ENCODE data around the gene TMEM123.

Gene TMEM123

GRCh38 chr11:102419181-102419580 is 33.4 kb downstream of the TMEM123 start:
- DNase-seq, result no peak
- H3K4me3 Mint-ChIP-seq, result no peak overlapping the region
- peaks cover 16% of the 10 kb centered on the region in 2 donors for H3K9me3 Mint-ChIP-seq
- H3K36me3 Mint-ChIP-seq, result peaks cover 51 to 83% of the 10 kb centered on the region in 2 donors
- ATAC-seq (replicated peaks), result no peak
- H3K27ac Mint-ChIP-seq, result no peak overlapping the region
- no peaks in the 10 kb centered on the region for H3K27me3 Mint-ChIP-seq
- H3K4me1 Mint-ChIP-seq, result peaks cover 46 to 83% of the 10 kb centered on the region in 2 donors

- no peak for DNase-seq
- peak in 1 of 2 donors; percentile 38 for ATAC-seq (replicated peaks)
- Mint-ChIP-seq H3K9me3 (peaks cover 16% of the 10 kb centered on the region in 2 donors), H3K27me3 (no peaks in the 10 kb centered on the region), H3K36me3 (peaks cover 58 to 75% of the 10 kb centered on the region in 2 donors), H3K4me1 (peaks cover 43 to 80% of the 10 kb centered on the region in 2 donors), H3K27ac (no peak overlapping the region), H3K4me3 (peak overlapping the region in 1 of 2 donors; percentile 46)
These were observed 35.6 kb downstream of the TMEM123 start for GRCh38 chr11:102416976-102417375.

- peaks cover 16% of the 10 kb centered on the region in 2 donors for H3K9me3 Mint-ChIP-seq
- peak overlapping the region; percentile 9 for H3K27ac Mint-ChIP-seq
- peaks cover 57 to 75% of the 10 kb centered on the region in 2 donors for H3K36me3 Mint-ChIP-seq
- peaks cover 39 to 81% of the 10 kb centered on the region in 2 donors for H3K4me1 Mint-ChIP-seq
- DNase-seq (no peak), ATAC-seq (replicated peaks) (no peak)
- H3K4me3 Mint-ChIP-seq, result peak overlapping the region in 1 of 2 donors; percentile 39
- H3K27me3 Mint-ChIP-seq, result no peaks in the 10 kb centered on the region
These were observed 37.2 kb downstream of the TMEM123 start for GRCh38 chr11:102415304-102415916.

- Mint-ChIP-seq H3K27me3 (no peaks in the 10 kb centered on the region), H3K4me3 (no peak overlapping the region), H3K4me1 (peaks cover 43 to 77% of the 10 kb centered on the region in 2 donors), H3K9me3 (peaks cover 16% of the 10 kb centered on the region in 2 donors), H3K36me3 (peaks cover 55 to 75% of the 10 kb centered on the region in 2 donors), H3K27ac (no peak overlapping the region)
- DNase-seq (no peak), ATAC-seq (replicated peaks) (no peak)
These were observed 38.0 kb downstream of the TMEM123 start for GRCh38 chr11:102414559-102414958.

- no peak overlapping the region for H3K27ac Mint-ChIP-seq
- peaks cover 13 to 16% of the 10 kb centered on the region in 2 donors for H3K9me3 Mint-ChIP-seq
- peaks cover 45 to 66% of the 10 kb centered on the region in 2 donors for H3K36me3 Mint-ChIP-seq
- H3K4me1 Mint-ChIP-seq, result peaks cover 43 to 73% of the 10 kb centered on the region in 2 donors
- DNase-seq (no peak), ATAC-seq (replicated peaks) (no peak)
- no peak overlapping the region for H3K4me3 Mint-ChIP-seq
- H3K27me3 Mint-ChIP-seq, result no peaks in the 10 kb centered on the region
These were observed 39.1 kb downstream of the TMEM123 start for GRCh38 chr11:102413497-102413896.

GRCh38 chr11:102411142-102411541 is 41.4 kb downstream of the TMEM123 start:
- ATAC-seq (replicated peaks) (no peak), DNase-seq (no peak)
- no peaks in the 10 kb centered on the region for H3K27me3 Mint-ChIP-seq
- H3K36me3 Mint-ChIP-seq, result peaks cover 34 to 57% of the 10 kb centered on the region in 2 donors
- no peak overlapping the region for H3K4me3 Mint-ChIP-seq
- H3K9me3 Mint-ChIP-seq, result peaks cover 0 to 4% of the 10 kb centered on the region in 2 donors
- H3K27ac Mint-ChIP-seq, result no peak overlapping the region
- peaks cover 43 to 66% of the 10 kb centered on the region in 2 donors for H3K4me1 Mint-ChIP-seq

GRCh38 chr11:102410382-102410784 is 42.2 kb downstream of the TMEM123 start:
- no peak for DNase-seq
- Mint-ChIP-seq H3K4me3 (no peak overlapping the region), H3K27ac (no peak overlapping the region)

GRCh38 chr11:102408339-102408738 is 44.2 kb downstream of the TMEM123 start:
- DNase-seq (no peak), ATAC-seq (replicated peaks) (no peak)
- no peaks in the 10 kb centered on the region for H3K27me3 Mint-ChIP-seq
- peaks cover 30 to 48% of the 10 kb centered on the region in 2 donors for H3K36me3 Mint-ChIP-seq
- H3K9me3 Mint-ChIP-seq, result no peaks in the 10 kb centered on the region
- no peak overlapping the region for H3K4me3 Mint-ChIP-seq
- no peak overlapping the region for H3K27ac Mint-ChIP-seq
- peaks cover 25 to 61% of the 10 kb centered on the region in 2 donors for H3K4me1 Mint-ChIP-seq

More at GRCh38 chr11:102410382-102410784, 42.2 kb downstream of the TMEM123 start:
- peaks cover 0 to 3% of the 10 kb centered on the region in 2 donors for H3K9me3 Mint-ChIP-seq
- no peak for ATAC-seq (replicated peaks)
- no peaks in the 10 kb centered on the region for H3K27me3 Mint-ChIP-seq
- H3K36me3 Mint-ChIP-seq, result peaks cover 37 to 58% of the 10 kb centered on the region in 2 donors
- peaks cover 38 to 64% of the 10 kb centered on the region in 2 donors for H3K4me1 Mint-ChIP-seq

GRCh38 chr11:102407901-102408300 is 44.7 kb downstream of the TMEM123 start:
- no peaks in the 10 kb centered on the region for H3K27me3 Mint-ChIP-seq
- DNase-seq, result no peak
- H3K9me3 Mint-ChIP-seq, result no peaks in the 10 kb centered on the region
- peaks cover 23 to 62% of the 10 kb centered on the region in 2 donors for H3K4me1 Mint-ChIP-seq
- H3K36me3 Mint-ChIP-seq, result peaks cover 31 to 49% of the 10 kb centered on the region in 2 donors
- no peak overlapping the region for H3K4me3 Mint-ChIP-seq
- no peak for ATAC-seq (replicated peaks)
- H3K27ac Mint-ChIP-seq, result no peak overlapping the region

- H3K9me3 Mint-ChIP-seq, result no peaks in the 10 kb centered on the region
- peak overlapping the region; percentile 51 for H3K27ac Mint-ChIP-seq
- no peak overlapping the region for H3K4me3 Mint-ChIP-seq
- H3K4me1 Mint-ChIP-seq, result peaks cover 25 to 60% of the 10 kb centered on the region in 2 donors
- H3K27me3 Mint-ChIP-seq, result no peaks in the 10 kb centered on the region
- ATAC-seq (replicated peaks) (no peak), DNase-seq (no peak)
- peaks cover 32 to 53% of the 10 kb centered on the region in 2 donors for H3K36me3 Mint-ChIP-seq
These were observed 46.5 kb downstream of the TMEM123 start for GRCh38 chr11:102406099-102406498.

GRCh38 chr11:102405501-102405900 is 47.1 kb downstream of the TMEM123 start:
- ATAC-seq (replicated peaks) (no peak), DNase-seq (no peak)
- H3K4me1 Mint-ChIP-seq, result peaks cover 24 to 58% of the 10 kb centered on the region in 2 donors
- H3K27me3 Mint-ChIP-seq, result no peaks in the 10 kb centered on the region
- no peak overlapping the region for H3K27ac Mint-ChIP-seq
- H3K36me3 Mint-ChIP-seq, result peaks cover 34 to 54% of the 10 kb centered on the region in 2 donors
- no peak overlapping the region for H3K4me3 Mint-ChIP-seq
- no peaks in the 10 kb centered on the region for H3K9me3 Mint-ChIP-seq

GRCh38 chr11:102402548-102402947 is 50.0 kb downstream of the TMEM123 start:
- ATAC-seq (replicated peaks) (peak in 1 of 2 donors; percentile 41), DNase-seq (no peak)
- no peaks in the 10 kb centered on the region for H3K9me3 Mint-ChIP-seq
- peak overlapping the region; percentile 56 for H3K27ac Mint-ChIP-seq
- H3K4me3 Mint-ChIP-seq, result no peak overlapping the region
- H3K4me1 Mint-ChIP-seq, result peaks cover 18 to 51% of the 10 kb centered on the region in 2 donors
- peaks cover 35 to 52% of the 10 kb centered on the region in 2 donors for H3K36me3 Mint-ChIP-seq
- H3K27me3 Mint-ChIP-seq, result no peaks in the 10 kb centered on the region

GRCh38 chr11:102401905-102402304 is 50.7 kb downstream of the TMEM123 start:
- DNase-seq, result no peak
- no peak for ATAC-seq (replicated peaks)
- peaks cover 14 to 48% of the 10 kb centered on the region in 2 donors for H3K4me1 Mint-ChIP-seq
- peaks cover 34 to 45% of the 10 kb centered on the region in 2 donors for H3K36me3 Mint-ChIP-seq
- H3K27me3 Mint-ChIP-seq, result no peaks in the 10 kb centered on the region
- no peak overlapping the region for H3K4me3 Mint-ChIP-seq
- H3K27ac Mint-ChIP-seq, result peak overlapping the region; percentile 47
- H3K9me3 Mint-ChIP-seq, result no peaks in the 10 kb centered on the region

- Mint-ChIP-seq H3K27ac (no peak overlapping the region), H3K9me3 (no peaks in the 10 kb centered on the region), H3K36me3 (peaks cover 24 to 32% of the 10 kb centered on the region in 2 donors), H3K27me3 (no peaks in the 10 kb centered on the region), H3K4me3 (no peak overlapping the region), H3K4me1 (peaks cover 12 to 38% of the 10 kb centered on the region in 2 donors)
- DNase-seq (no peak), ATAC-seq (replicated peaks) (no peak)
These were observed 52.0 kb downstream of the TMEM123 start for GRCh38 chr11:102400603-102401002.

GRCh38 chr11:102399189-102399588 is 53.4 kb downstream of the TMEM123 start:
- Mint-ChIP-seq H3K27ac (no peak overlapping the region), H3K4me1 (peaks cover 12 to 29% of the 10 kb centered on the region in 2 donors), H3K9me3 (no peaks in the 10 kb centered on the region), H3K36me3 (peaks cover 27 to 38% of the 10 kb centered on the region in 2 donors), H3K27me3 (no peaks in the 10 kb centered on the region), H3K4me3 (no peak overlapping the region)
- peak in 1 of 2 donors; percentile 45 for ATAC-seq (replicated peaks)
- DNase-seq, result no peak

Measured in stimulated activated naive B cell treated with anti-CD40 and anti-IgM and Interleukin-4, amounts not matched to agents 10 μg/mL and 1 μg/mL and 100 μg/mL, for 72 hours (primary cell).